ENCODE data around the gene ZFAND6.
"Not testable (repeated sequence)": the region's sequence is repeated elsewhere in the genome, so short reads cannot be mapped to it uniquely, and the experiment has no call there.

Gene ZFAND6

GRCh38 chr15:80045219-80045618 is 14.3 kb upstream of the ZFAND6 start:
- not testable (repeated sequence) for DNase-seq (ENCODE audit: extremely low read depth in 1 of 2, low read depth in 1 of 2)

GRCh38 chr15:80049046-80049445 is 10.4 kb upstream of the ZFAND6 start:
- DNase-seq (ENCODE audit: extremely low read depth in 1 of 2, low read depth in 1 of 2): no peak

- DNase-seq (ENCODE audit: extremely low read depth in 1 of 2, low read depth in 1 of 2): no peak
Observed at GRCh38 chr15:80052597-80053304, 6.7 kb upstream of the ZFAND6 start.

- no peak for DNase-seq (ENCODE audit: extremely low read depth in 1 of 2, low read depth in 1 of 2)
Observed at GRCh38 chr15:80055933-80056332, 3.5 kb upstream of the ZFAND6 start.

- no peak for DNase-seq (ENCODE audit: extremely low read depth in 1 of 2, low read depth in 1 of 2)
Observed at GRCh38 chr15:80058044-80058443, 1.4 kb upstream of the ZFAND6 start.

- peak in 1 of 2 donors; percentile 36 for DNase-seq (ENCODE audit: extremely low read depth in 1 of 2, low read depth in 1 of 2)
Observed at GRCh38 chr15:80059786-80060355, 395 bp downstream of the ZFAND6 start.

GRCh38 chr15:80060356-80061006 is 1.0 kb downstream of the ZFAND6 start:
- DNase-seq (ENCODE audit: extremely low read depth in 1 of 2, low read depth in 1 of 2): peak in 1 of 2 donors; percentile 3

GRCh38 chr15:80061582-80061981 is 2.1 kb downstream of the ZFAND6 start:
- no peak for DNase-seq (ENCODE audit: extremely low read depth in 1 of 2, low read depth in 1 of 2)

- no peak for DNase-seq (ENCODE audit: extremely low read depth in 1 of 2, low read depth in 1 of 2)
Observed at GRCh38 chr15:80066912-80067311, 7.4 kb downstream of the ZFAND6 start.

GRCh38 chr15:80068578-80068977 is 9.1 kb downstream of the ZFAND6 start:
- no peak for DNase-seq (ENCODE audit: extremely low read depth in 1 of 2, low read depth in 1 of 2)

GRCh38 chr15:80070840-80071239 is 11.4 kb downstream of the ZFAND6 start:
- DNase-seq (ENCODE audit: extremely low read depth in 1 of 2, low read depth in 1 of 2): no peak

- DNase-seq (ENCODE audit: extremely low read depth in 1 of 2, low read depth in 1 of 2): no peak
Observed at GRCh38 chr15:80071652-80072051, 12.2 kb downstream of the ZFAND6 start.

GRCh38 chr15:80072285-80072994 is 13.0 kb downstream of the ZFAND6 start:
- DNase-seq (ENCODE audit: extremely low read depth in 1 of 2, low read depth in 1 of 2): no peak

GRCh38 chr15:80073197-80073596 is 13.7 kb downstream of the ZFAND6 start:
- DNase-seq (ENCODE audit: extremely low read depth in 1 of 2, low read depth in 1 of 2): no peak

GRCh38 chr15:80076321-80077318 is 17.1 kb downstream of the ZFAND6 start:
- DNase-seq (ENCODE audit: extremely low read depth in 1 of 2, low read depth in 1 of 2): no peak

- DNase-seq (ENCODE audit: extremely low read depth in 1 of 2, low read depth in 1 of 2): no peak
Observed at GRCh38 chr15:80081390-80081789, 21.9 kb downstream of the ZFAND6 start.

- no peak for DNase-seq (ENCODE audit: extremely low read depth in 1 of 2, low read depth in 1 of 2)
Observed at GRCh38 chr15:80087104-80087503, 27.6 kb downstream of the ZFAND6 start.

GRCh38 chr15:80090041-80090440 is 30.6 kb downstream of the ZFAND6 start:
- DNase-seq (ENCODE audit: extremely low read depth in 1 of 2, low read depth in 1 of 2): no peak

GRCh38 chr15:80090879-80091503 is 31.5 kb downstream of the ZFAND6 start:
- DNase-seq (ENCODE audit: extremely low read depth in 1 of 2, low read depth in 1 of 2): no peak

- DNase-seq (ENCODE audit: extremely low read depth in 1 of 2, low read depth in 1 of 2): no peak
Observed at GRCh38 chr15:80093854-80094418, 34.5 kb downstream of the ZFAND6 start.
